K562 (cell line): ENCODE measurements around the gene INPP5D.

ENCODE experiments used
- KDM1A ChIP-seq, 2 experiments: fragments of 450-650 bp; IDR thresholded peaks; 2 replicates each; pipeline ENCODE4 v1.6.1; 2016; ENCODE audit warnings: mild to moderate bottlenecking in 2 of 2
- NR2C2 ChIP-seq, 2 experiments: fragments of 200-800 bp in 1 of 2; sonication (Bioruptor generic) in 1 of 2; sonication (generic) in 1 of 2; formaldehyde crosslinking in 1 of 2; IDR thresholded peaks; 2 replicates each; pipeline versions ENCODE4 v1.6.1 to v1.8.0; 2016 to 2022; ENCODE audit warnings: mild to moderate bottlenecking in 1 of 2, missing compliant biosample characterization in 1 of 2, missing genetic modification characterization in 1 of 2, missing genetic modification reagents in 1 of 2
- ZBED1 ChIP-seq: IDR thresholded peaks from 2 replicates; pipeline ENCODE4 v1.6.1; 2014
- TF ChIP-seq, protein P1 (sequence below): IDR thresholded peaks from 2 replicates; pipeline ENCODE4 v1.6.1; 2016; ENCODE audit warnings: missing genetic modification characterization, missing compliant biosample characterization

DNA sequence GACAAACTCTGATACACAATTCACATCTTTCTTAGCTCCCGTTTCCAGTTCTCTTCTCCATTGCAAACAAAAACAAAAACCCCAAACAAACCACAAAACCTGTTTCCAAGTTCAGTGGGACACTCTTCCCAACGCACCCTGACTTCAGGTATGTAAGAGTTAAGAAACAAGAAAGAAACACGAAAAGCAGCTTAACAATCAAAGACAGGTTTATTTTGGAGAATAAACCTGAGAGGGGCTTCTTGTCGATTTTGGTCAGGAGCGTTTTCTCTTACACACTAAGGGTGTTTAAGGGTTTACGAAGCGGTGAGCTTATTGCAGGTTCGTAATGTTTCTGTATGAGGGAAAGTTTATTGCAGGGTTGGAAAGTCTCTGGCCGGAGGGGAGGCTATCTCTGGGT is 190.4 kb downstream of the INPP5D start:
- TF ChIP-seq, protein P1, sequence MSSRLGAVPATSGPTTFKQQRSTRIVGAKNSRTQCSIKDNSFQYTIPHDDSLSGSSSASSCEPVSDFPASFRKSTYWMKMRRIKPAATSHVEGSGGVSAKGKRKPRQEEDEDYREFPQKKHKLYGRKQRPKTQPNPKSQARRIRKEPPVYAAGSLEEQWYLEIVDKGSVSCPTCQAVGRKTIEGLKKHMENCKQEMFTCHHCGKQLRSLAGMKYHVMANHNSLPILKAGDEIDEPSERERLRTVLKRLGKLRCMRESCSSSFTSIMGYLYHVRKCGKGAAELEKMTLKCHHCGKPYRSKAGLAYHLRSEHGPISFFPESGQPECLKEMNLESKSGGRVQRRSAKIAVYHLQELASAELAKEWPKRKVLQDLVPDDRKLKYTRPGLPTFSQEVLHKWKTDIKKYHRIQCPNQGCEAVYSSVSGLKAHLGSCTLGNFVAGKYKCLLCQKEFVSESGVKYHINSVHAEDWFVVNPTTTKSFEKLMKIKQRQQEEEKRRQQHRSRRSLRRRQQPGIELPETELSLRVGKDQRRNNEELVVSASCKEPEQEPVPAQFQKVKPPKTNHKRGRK = no peak
- TF ChIP-seq ZBED1 (no peak), KDM1A (IDR thresholded peaks at IDR 0.05) (no peak), NR2C2 (CRISPR knock-in tag; IDR thresholded peaks at IDR 0.05) (no peak), NR2C2 (tag; IDR thresholded peaks at IDR 0.05) (no peak)
